Spinal cord (tissue), 10 donors: Measurements from ENCODE around the gene USP17L25. TPM values are rescaled to one million over a fixed set of nuclear protein-coding genes. Genes with fewer than 3 reads are reported as not detected.
"Not testable (repeated sequence)": the region's sequence is repeated elsewhere in the genome, so short reads cannot be mapped to it uniquely, and the experiment has no call there.

Source experiments
- DNase-seq, 6 donors: peaks; one replicate each; pipeline versions ENCODE4 v3.0.0 to v3.0.0-alpha.2; 2013 to 2015; ENCODE audit warnings: low spot score in 6 of 6, low read depth in 4 of 6
- H3K27ac ChIP-seq: one replicate; pipeline ENCODE4 v1.5.1; 2013; ENCODE audit warnings: low read depth, low read length, control low read depth
- H3K27me3 ChIP-seq: one replicate; pipeline ENCODE4 v1.6.1; 2013; ENCODE audit warnings: low read length; ENCODE audit not compliant: control insufficient read depth, insufficient read depth
- H3K36me3 ChIP-seq: one replicate; pipeline ENCODE4 v1.6.1; 2013; ENCODE audit warnings: low read length; ENCODE audit not compliant: control insufficient read depth, insufficient read depth
- H3K4me1 ChIP-seq: one replicate; pipeline ENCODE4 v1.6.1; 2013; ENCODE audit warnings: low read length; ENCODE audit not compliant: control insufficient read depth, insufficient read depth
- H3K4me3 ChIP-seq: one replicate; pipeline ENCODE4 v1.5.1; 2013; ENCODE audit warnings: low read depth, low read length, control low read depth
- H3K9me3 ChIP-seq: one replicate; pipeline ENCODE4 v1.6.1; 2013; ENCODE audit warnings: low read length; ENCODE audit not compliant: control insufficient read depth, insufficient read depth
- WGBS: methylation state at CpG from one replicate; pipeline ENCODE4 v1.1.5; 2013; ENCODE audit warnings: missing lambda C conversion rate; ENCODE audit not compliant: insufficient coverage; 5-methylcytosine and 5-hydroxymethylcytosine counted together
- polyA plus RNA-seq, 2 donors: library from polyadenylated mRNA; unstranded; fragments of 120-200 nt; gene quantifications; one replicate each; pipeline ENCODE4 v1.2.1, GENCODE V29; 2013; ENCODE audit not compliant: insufficient read length in 2 of 2
- total RNA-seq, 2 donors: library from RNA; depleted of rRNA in 1 of 2; stranded (reverse); fragments of 120-200 nt in 1 of 2; fragments of >200 nt in 1 of 2; gene quantifications; one replicate each; pipeline versions ENCODE4 v1.2.3 to v1.2.4, GENCODE V29; 2013 to 2014
- donor health status: healthy.

The USP17L25 gene
- total and polyA plus RNA-seq, 4 donors = not detected

- not testable (repeated sequence) for H3K36me3 ChIP-seq, H3K27me3 ChIP-seq, H3K4me3 ChIP-seq, H3K27ac ChIP-seq, H3K9me3 ChIP-seq, DNase-seq, H3K4me1 ChIP-seq
- 100% methylated on average over 1 of the region's 1 CpG for WGBS
Measured at GRCh38 chr4:9379881-9380280, 50.2 kb downstream of the USP17L25 start.

Other genes starting within 250 kb of the USP17L25 start
- not detected for gene FAM90A26, start 159.5 kb upstream of the USP17L25 start, total RNA-seq
- under 1 TPM in 1 of 2 donors, not detected in 1; 0.20 TPM for gene FAM90A26, start 159.5 kb upstream of the USP17L25 start, polyA plus RNA-seq
- gene USP17L10, start 119.3 kb upstream of the USP17L25 start, total RNA-seq = not detected
- gene USP17L10, start 119.3 kb upstream of the USP17L25 start, polyA plus RNA-seq = not detected
- not detected for gene USP17L11, start 114.5 kb upstream of the USP17L25 start, total RNA-seq
- gene USP17L11, start 114.5 kb upstream of the USP17L25 start, polyA plus RNA-seq = not detected
- gene USP17L12, start 109.8 kb upstream of the USP17L25 start, total RNA-seq = not detected
- gene USP17L12, start 109.8 kb upstream of the USP17L25 start, polyA plus RNA-seq = not detected
- not detected for gene USP17L13, start 105.0 kb upstream of the USP17L25 start, total RNA-seq
- not detected for gene USP17L13, start 105.0 kb upstream of the USP17L25 start, polyA plus RNA-seq
- gene USP17L15, start 95.5 kb upstream of the USP17L25 start, total RNA-seq = not detected
- gene USP17L15, start 95.5 kb upstream of the USP17L25 start, polyA plus RNA-seq = not detected
- not detected for gene USP17L17, start 86.0 kb upstream of the USP17L25 start, total RNA-seq
- gene USP17L17, start 86.0 kb upstream of the USP17L25 start, polyA plus RNA-seq = not detected
- gene USP17L18, start 81.3 kb upstream of the USP17L25 start, total RNA-seq = not detected
- gene USP17L18, start 81.3 kb upstream of the USP17L25 start, polyA plus RNA-seq = not detected
- gene USP17L19, start 76.5 kb upstream of the USP17L25 start, total RNA-seq = not detected
- not detected for gene USP17L19, start 76.5 kb upstream of the USP17L25 start, polyA plus RNA-seq
- gene USP17L20, start 71.8 kb upstream of the USP17L25 start, total RNA-seq = not detected
- gene USP17L20, start 71.8 kb upstream of the USP17L25 start, polyA plus RNA-seq = not detected
- gene USP17L21, start 67.0 kb upstream of the USP17L25 start, total RNA-seq = not detected
- gene USP17L21, start 67.0 kb upstream of the USP17L25 start, polyA plus RNA-seq = not detected
- not detected for gene USP17L22, start 62.3 kb upstream of the USP17L25 start, total RNA-seq
- gene USP17L22, start 62.3 kb upstream of the USP17L25 start, polyA plus RNA-seq = not detected
- gene USP17L24, start 4.7 kb upstream of the USP17L25 start, total RNA-seq = not detected
- gene USP17L24, start 4.7 kb upstream of the USP17L25 start, polyA plus RNA-seq = not detected
- not detected for gene USP17L26, start 4.7 kb downstream of the USP17L25 start, total RNA-seq
- gene USP17L26, start 4.7 kb downstream of the USP17L25 start, polyA plus RNA-seq = not detected
- gene USP17L5, start 9.5 kb downstream of the USP17L25 start, total RNA-seq = not detected
- gene USP17L5, start 9.5 kb downstream of the USP17L25 start, polyA plus RNA-seq = not detected
- gene USP17L27, start 14.2 kb downstream of the USP17L25 start, total RNA-seq = not detected
- gene USP17L27, start 14.2 kb downstream of the USP17L25 start, polyA plus RNA-seq = not detected
- not detected for gene USP17L28, start 19.0 kb downstream of the USP17L25 start, total RNA-seq
- gene USP17L28, start 19.0 kb downstream of the USP17L25 start, polyA plus RNA-seq = not detected
- gene USP17L29, start 23.7 kb downstream of the USP17L25 start, total RNA-seq = not detected
- not detected for gene USP17L29, start 23.7 kb downstream of the USP17L25 start, polyA plus RNA-seq
- gene USP17L30, start 33.2 kb downstream of the USP17L25 start, total RNA-seq = not detected
- not detected for gene USP17L30, start 33.2 kb downstream of the USP17L25 start, polyA plus RNA-seq
- not detected for gene DEFB131A, start 114.5 kb downstream of the USP17L25 start, total RNA-seq
- not detected for gene DEFB131A, start 114.5 kb downstream of the USP17L25 start, polyA plus RNA-seq